Prostate gland (tissue), 2 donors: ENCODE data around the gene RDH13. TPM values are rescaled to one million over a fixed set of nuclear protein-coding genes. Genes with fewer than 3 reads are reported as not detected.
"Not testable (repeated sequence)": the region's sequence is repeated elsewhere in the genome, so short reads cannot be mapped to it uniquely, and the experiment has no call there.

Experiments used
- DNase-seq: peaks from one replicate; pipeline ENCODE4 v3.0.0-alpha.2; 2019; ENCODE audit warnings: low spot score
- H3K27ac ChIP-seq, 2 donors: fragments of 200-600 bp; sonication (generic); 2 replicates each; pipeline ENCODE4 v1.5.1; 2017 to 2019
- H3K27me3 ChIP-seq: fragments of 200-600 bp; sonication (generic); replicated peaks from 2 replicates; pipeline ENCODE4 v1.5.1; 2019; ENCODE audit not compliant: insufficient read depth
- H3K36me3 ChIP-seq, 2 donors: fragments of 200-600 bp; sonication (generic); 1 replicate in 1 of 2; 2 replicates in 1 of 2; pipeline versions ENCODE4 v1.5.1 to v1.8.1; 2017 to 2019
- H3K4me1 ChIP-seq: fragments of 200-600 bp; sonication (generic); replicated peaks from 2 replicates; pipeline ENCODE4 v1.5.1; 2019
- H3K4me3 ChIP-seq, 2 donors: fragments of 200-600 bp; sonication (generic); 2 replicates each; pipeline ENCODE4 v1.5.1; 2017 to 2019
- H3K9me3 ChIP-seq: fragments of 200-600 bp; sonication (generic); 2 replicates; pipeline ENCODE4 v1.5.1; 2017
- CTCF ChIP-seq, 4 experiments: fragments of 200-600 bp in 2 of 4; fragments of 450-650 bp in 2 of 4; sonication (generic) in 2 of 4; IDR thresholded peaks; 1 replicate in 3 of 4; 2 replicates in 1 of 4; pipeline ENCODE4 v1.5.1; 2016 to 2019; ENCODE audit warnings: antibody characterized with exemption in 4 of 4, mild to moderate bottlenecking in 2 of 4, moderate library complexity in 2 of 4
- POLR2A ChIP-seq: fragments of 450-650 bp; IDR thresholded peaks from one replicate; pipeline ENCODE4 v1.6.1; 2016; ENCODE audit warnings: antibody characterized with exemption, mild to moderate bottlenecking
- POLR2AphosphoS5 ChIP-seq: sonication (generic); formaldehyde crosslinking; IDR thresholded peaks from one replicate; pipeline ENCODE4 v1.6.1; 2017; ENCODE audit warnings: antibody characterized with exemption
- WGBS: methylation state at CpG from one replicate; pipeline ENCODE4 v1.1.5; 2018; 5-methylcytosine and 5-hydroxymethylcytosine counted together
- intact Hi-C: fragments of 100-400 bp; cut with DNase I; formaldehyde crosslinking; loops from one replicate; pipeline ENCODE4 v1.14.2; 2022
- total RNA-seq, 2 donors: library from RNA; depleted of rRNA; stranded (reverse); fragments of >200 nt; gene quantifications; one replicate each; pipeline ENCODE4 v1.1.0, GENCODE V29; 2016

The RDH13 gene
- total RNA-seq, 2 donors from 2014 or later = 29.8 to 32.8 TPM

- no peaks in the 10 kb centered on the region for H3K4me1 ChIP-seq
- no peaks in the 10 kb centered on the region for H3K27me3 ChIP-seq
- peaks cover 0 to 17% of the 10 kb centered on the region in 2 donors for H3K36me3 ChIP-seq
- intact Hi-C loops = no loop called here
- no peak overlapping the region for H3K4me3 ChIP-seq
- no peaks in the 10 kb centered on the region for H3K9me3 ChIP-seq
- DNase-seq = no peak
- TF ChIP-seq POLR2A (no peak), POLR2AphosphoS5 (no peak), CTCF (IDR thresholded peaks at IDR 0.05) (no peak)
- H3K27ac ChIP-seq = no peak overlapping the region
- WGBS = 91% methylated on average over 10 of the region's 10 CpGs
Measured at GRCh38 chr19:55041244-55041626, 21.7 kb downstream of the RDH13 start.

- H3K9me3 ChIP-seq, H3K4me1 ChIP-seq, intact Hi-C loops, DNase-seq, H3K4me3 ChIP-seq, H3K27me3 ChIP-seq, H3K27ac ChIP-seq: not testable (repeated sequence)
- 82% methylated on average over 12 of the region's 12 CpGs for WGBS
- H3K36me3 ChIP-seq = peaks cover 0 to 15% of the 10 kb centered on the region in 2 donors
Measured at GRCh38 chr19:55040654-55041053, 22.3 kb downstream of the RDH13 start.

GRCh38 chr19:55037603-55038002 is 25.3 kb downstream of the RDH13 start:
- WGBS = 87% methylated on average over 6 of the region's 6 CpGs
- H3K9me3 ChIP-seq, DNase-seq, H3K4me1 ChIP-seq, intact Hi-C loops, H3K36me3 ChIP-seq, H3K4me3 ChIP-seq, H3K27me3 ChIP-seq, H3K27ac ChIP-seq: not testable (repeated sequence)

GRCh38 chr19:55036058-55036457 is 26.9 kb downstream of the RDH13 start:
- Histone ChIP-seq H3K4me3 (no peak overlapping the region), H3K27me3 (no peaks in the 10 kb centered on the region), H3K4me1 (no peaks in the 10 kb centered on the region), H3K27ac (no peak overlapping the region), H3K36me3 (no peaks in the 10 kb centered on the region), H3K9me3 (no peaks in the 10 kb centered on the region)
- DNase-seq = no peak
- intact Hi-C loops = no loop called here
- no peak for TF ChIP-seq CTCF (IDR thresholded peaks at IDR 0.05)
- TF ChIP-seq POLR2A = no peak
- no peak for TF ChIP-seq POLR2AphosphoS5
- WGBS = 88% methylated on average over 2 of the region's 2 CpGs

GRCh38 chr19:55034751-55035150 is 28.2 kb downstream of the RDH13 start:
- DNase-seq = no peak
- Histone ChIP-seq H3K9me3 (no peaks in the 10 kb centered on the region), H3K36me3 (no peaks in the 10 kb centered on the region), H3K4me3 (no peak overlapping the region), H3K27me3 (no peaks in the 10 kb centered on the region), H3K27ac (no peak overlapping the region), H3K4me1 (no peaks in the 10 kb centered on the region)
- 98% methylated on average over 13 of the region's 13 CpGs for WGBS
- TF ChIP-seq POLR2AphosphoS5 (no peak), CTCF (IDR thresholded peaks at IDR 0.05) (no peak), POLR2A (no peak)
- intact Hi-C loops = no loop called here

GRCh38 chr19:55032976-55033643 is 29.8 kb downstream of the RDH13 start:
- H3K27ac ChIP-seq, DNase-seq, H3K36me3 ChIP-seq, intact Hi-C loops, H3K4me3 ChIP-seq, H3K4me1 ChIP-seq, H3K27me3 ChIP-seq, H3K9me3 ChIP-seq: not testable (repeated sequence)
- 92% methylated on average over 70 of the region's 70 CpGs for WGBS
